Stimulated activated CD4-positive, alpha-beta T cell treated with anti-CD3 and anti-CD28 coated beads, TNF-alpha, amount 100 ng/mL, for 4 hours (primary cell): ENCODE measurements around the gene LRRC28.
A peak's percentile ranks its signal among the peaks of the same experiment; 100 is the strongest.

Source experiments
- DNase-seq, 3 experiments: peaks; one replicate each; pipeline ENCODE4 v3.0.0-alpha.2; 2020; ENCODE audit warnings: low read depth in 3 of 3

The LRRC28 gene

GRCh38 chr15:99416191-99417188 is 165.2 kb downstream of the LRRC28 start:
- no peak for DNase-seq

- DNase-seq: no peak
Measured at GRCh38 chr15:99421172-99421656, 169.9 kb downstream of the LRRC28 start.

GRCh38 chr15:99421758-99422157 is 170.5 kb downstream of the LRRC28 start:
- DNase-seq: no peak

GRCh38 chr15:99423186-99424130 is 172.2 kb downstream of the LRRC28 start:
- no peak for DNase-seq

- DNase-seq: no peak
Measured at GRCh38 chr15:99424131-99424571, 172.9 kb downstream of the LRRC28 start.

- peak; percentile 21 to 44 (median 30) for DNase-seq
Measured at GRCh38 chr15:99424978-99425656, 173.8 kb downstream of the LRRC28 start.

- DNase-seq: no peak
Measured at GRCh38 chr15:99425657-99426301, 174.5 kb downstream of the LRRC28 start.

- DNase-seq: no peak
Measured at GRCh38 chr15:99426431-99427105, 175.3 kb downstream of the LRRC28 start.

- DNase-seq: no peak
Measured at GRCh38 chr15:99427210-99427609, 175.9 kb downstream of the LRRC28 start.

- DNase-seq: no peak
Measured at GRCh38 chr15:99427668-99428361, 176.5 kb downstream of the LRRC28 start.

GRCh38 chr15:99429681-99430081 is 178.4 kb downstream of the LRRC28 start:
- no peak for DNase-seq

GRCh38 chr15:99430881-99431401 is 179.7 kb downstream of the LRRC28 start:
- no peak for DNase-seq

- DNase-seq: no peak
Measured at GRCh38 chr15:99431661-99432091, 180.4 kb downstream of the LRRC28 start.

- DNase-seq: no peak
Measured at GRCh38 chr15:99432271-99433025, 181.2 kb downstream of the LRRC28 start.

- no peak for DNase-seq
Measured at GRCh38 chr15:99433026-99433756, 181.9 kb downstream of the LRRC28 start.

GRCh38 chr15:99433757-99434450 is 182.6 kb downstream of the LRRC28 start:
- no peak for DNase-seq

GRCh38 chr15:99434506-99435112 is 183.3 kb downstream of the LRRC28 start:
- no peak for DNase-seq
